H1 (cell line): Measurements from ENCODE around the gene RIMBP2. TPM values are rescaled to one million over a fixed set of nuclear protein-coding genes. Genes with fewer than 3 reads are reported as not detected.

Experiments used
- CTCF ChIA-PET: fragments of 300-600 bp; sonication (Branson Sonifier 250); formaldehyde crosslinking; loops from one replicate; lab custom pipeline; 2021; ENCODE audit not compliant: partially characterized antibody; lab: Charles Lee
- POLR2A ChIA-PET: fragments of 300-600 bp; sonication (Branson Sonifier 250); formaldehyde crosslinking; loops from one replicate; lab custom pipeline; 2021; ENCODE audit warnings: inconsistent platforms; ENCODE audit not compliant: partially characterized antibody; lab: Charles Lee
- DNase-seq, 2 experiments: peaks; one replicate each; pipeline versions ENCODE4 v3.0.0 to v3.0.0-alpha.2; 2010 to 2022; ENCODE audit warnings: low spot score in 2 of 2, low read depth in 1 of 2, mixed read lengths in 1 of 2
- FAIRE-seq: peaks from 2 replicates; lab custom pipeline; 2011; peaks lifted over from hg19 to GRCh38; lab: Jason Lieb, UNC
- H2AFZ ChIP-seq: 2 replicates; pipeline ENCODE4 v1.8.1; 2012; ENCODE audit warnings: low read length, inconsistent platforms
- H2AK5ac ChIP-seq: 2 replicates; pipeline ENCODE4 v1.6.1; 2013; ENCODE audit warnings: low read depth, low read length
- H2BK120ac ChIP-seq: replicated peaks from 2 replicates; pipeline ENCODE3; 2013; ENCODE audit warnings: low read depth, low read length, inconsistent platforms
- H2BK12ac ChIP-seq: 2 replicates; pipeline ENCODE4 v1.6.1; 2013; ENCODE audit warnings: low read depth, low read length
- H2BK15ac ChIP-seq: 2 replicates; pipeline ENCODE4 v1.6.1; 2013; ENCODE audit warnings: low read length
- H2BK20ac ChIP-seq: 2 replicates; pipeline ENCODE4 v1.6.1; 2013; ENCODE audit warnings: low read length
- H2BK5ac ChIP-seq: 2 replicates; pipeline ENCODE4 v1.6.1; 2013; ENCODE audit warnings: low read depth, low read length
- H3K14ac ChIP-seq: 2 replicates; pipeline ENCODE4 v1.6.1; 2013; ENCODE audit warnings: inconsistent platforms; ENCODE audit not compliant: insufficient read length
- H3K18ac ChIP-seq: 2 replicates; pipeline ENCODE4 v1.6.1; 2013; ENCODE audit warnings: low read length; ENCODE audit errors: extremely low read depth
- H3K23ac ChIP-seq: 2 replicates; pipeline ENCODE4 v1.6.1; 2013; ENCODE audit warnings: inconsistent platforms; ENCODE audit not compliant: insufficient read length
- H3K23me2 ChIP-seq: 2 replicates; pipeline ENCODE4 v1.6.1; 2013; ENCODE audit warnings: low read depth, low read length
- H3K27ac ChIP-seq: 2 replicates; pipeline ENCODE4 v1.6.1; 2011; ENCODE audit warnings: low read depth, low read length, inconsistent platforms
- H3K27me3 ChIP-seq, 4 experiments: replicated peaks in 1 of 4; 1 replicate in 1 of 4; 2 replicates in 3 of 4; pipeline versions ENCODE4 v1.6.1 to v1.8.1; 2011 to 2013; ENCODE audit warnings: low read length in 3 of 4, mild to moderate bottlenecking in 3 of 4, inconsistent platforms in 2 of 4, mixed read lengths in 2 of 4, moderate library complexity in 1 of 4; ENCODE audit not compliant: control insufficient read depth in 3 of 4, insufficient read depth in 3 of 4; ENCODE audit errors: extremely low read depth in 1 of 4
- H3K36me3 ChIP-seq, 4 experiments: 2 replicates each; pipeline versions ENCODE4 v1.6.1 to v1.8.1; 2011 to 2013; ENCODE audit warnings: mild to moderate bottlenecking in 4 of 4, low read length in 3 of 4, moderate library complexity in 2 of 4, control low read depth in 1 of 4, inconsistent platforms in 1 of 4; ENCODE audit not compliant: insufficient read depth in 4 of 4, control insufficient read depth in 2 of 4
- H3K4ac ChIP-seq: replicated peaks from 2 replicates; pipeline ENCODE3; 2013; ENCODE audit warnings: low read length, low read depth, mixed read lengths, inconsistent platforms; ENCODE audit not compliant: insufficient read length
- H3K4me1 ChIP-seq, 4 experiments: replicated peaks in 1 of 4; 1 replicate in 1 of 4; 2 replicates in 3 of 4; pipeline versions ENCODE4 v1.6.1 to v1.8.1; 2011 to 2013; ENCODE audit warnings: low read length in 3 of 4, inconsistent platforms in 2 of 4, mixed read lengths in 1 of 4; ENCODE audit not compliant: insufficient read depth in 4 of 4, control insufficient read depth in 3 of 4
- H3K4me2 ChIP-seq, 2 experiments: 2 replicates each; pipeline versions ENCODE4 v1.6.1 to v1.8.1; 2011 to 2013; ENCODE audit warnings: low read depth in 2 of 2, low read length in 2 of 2, control low read depth in 1 of 2, inconsistent platforms in 1 of 2, mild to moderate bottlenecking in 1 of 2; ENCODE audit not compliant: insufficient read depth in 1 of 2
- H3K4me3 ChIP-seq, 4 experiments: fragments of 200-600, 300-600 bp in 1 of 4; sonication (generic), shearing (Covaris generic), sonication (Bioruptor Twin) in 1 of 4; 2 replicates each; pipeline versions ENCODE4 v1.5.1 to v1.8.1; 2011 to 2016; ENCODE audit warnings: low read length in 4 of 4, low read depth in 3 of 4, control low read depth in 2 of 4, inconsistent platforms in 2 of 4, mild to moderate bottlenecking in 2 of 4, mixed read lengths in 1 of 4, moderate library complexity in 1 of 4; ENCODE audit not compliant: insufficient read depth in 2 of 4; ENCODE audit errors: extremely low read depth in 1 of 4
- H3K56ac ChIP-seq: replicated peaks from 2 replicates; pipeline ENCODE3; 2013; ENCODE audit warnings: low read depth, mild to moderate bottlenecking, mixed read lengths, low read length, inconsistent platforms; ENCODE audit not compliant: insufficient read length
- H3K79me1 ChIP-seq: 2 replicates; pipeline ENCODE4 v1.6.1; 2013; ENCODE audit warnings: low read depth, low read length, control low read depth
- H3K79me2 ChIP-seq, 2 experiments: 2 replicates each; pipeline versions ENCODE4 v1.6.1 to v1.8.1; 2012 to 2013; ENCODE audit warnings: low read length in 2 of 2, mild to moderate bottlenecking in 2 of 2, inconsistent platforms in 1 of 2; ENCODE audit not compliant: insufficient read depth in 2 of 2, control insufficient read depth in 1 of 2
- H3K9ac ChIP-seq, 4 experiments: replicated peaks in 1 of 4; 1 replicate in 1 of 4; 2 replicates in 3 of 4; pipeline versions ENCODE4 v1.6.1 to v1.8.1; 2011 to 2013; ENCODE audit warnings: low read depth in 3 of 4, low read length in 3 of 4, control low read depth in 2 of 4, mild to moderate bottlenecking in 2 of 4, moderate library complexity in 2 of 4, inconsistent platforms in 1 of 4; ENCODE audit errors: extremely low read depth in 1 of 4
- H3K9me3 ChIP-seq, 2 experiments: 2 replicates each; pipeline versions ENCODE4 v1.6.1 to v1.8.1; 2012 to 2013; ENCODE audit warnings: mild to moderate bottlenecking in 2 of 2, moderate library complexity in 2 of 2, control low read depth in 1 of 2, inconsistent platforms in 1 of 2, low read depth in 1 of 2, low read length in 1 of 2, mixed read lengths in 1 of 2; ENCODE audit not compliant: insufficient read depth in 2 of 2
- H4K20me1 ChIP-seq, 2 experiments: replicated peaks in 1 of 2; 2 replicates each; pipeline versions ENCODE3 to v1.8.1; 2011 to 2013; ENCODE audit warnings: inconsistent platforms in 2 of 2, low read length in 2 of 2, mild to moderate bottlenecking in 1 of 2; ENCODE audit not compliant: insufficient read depth in 2 of 2, control insufficient read depth in 1 of 2
- H4K5ac ChIP-seq: 2 replicates; pipeline ENCODE4 v1.6.1; 2013; ENCODE audit warnings: low read length, low read depth, mixed read lengths, inconsistent platforms; ENCODE audit not compliant: insufficient read length
- H4K8ac ChIP-seq: 2 replicates; pipeline ENCODE4 v1.8.0; 2013; ENCODE audit warnings: mild to moderate bottlenecking, moderate library complexity, low read length, inconsistent platforms; ENCODE audit not compliant: insufficient read depth; ENCODE audit errors: extremely low read depth
- H4K91ac ChIP-seq: replicated peaks from 2 replicates; pipeline ENCODE3; 2013; ENCODE audit warnings: low read length, mixed read lengths, inconsistent platforms; ENCODE audit not compliant: insufficient read length
- CHD1 ChIP-seq: IDR thresholded peaks from 2 replicates; pipeline ENCODE4 v1.6.1; 2012; ENCODE audit warnings: low read depth, low read length, improper control_type of control experiment
- CTCF ChIP-seq, 3 experiments: IDR thresholded peaks; 1 replicate in 2 of 3; 2 replicates in 1 of 3; pipeline versions ENCODE4 v1.5.1 to v1.6.1; 2011; ENCODE audit warnings: low read length in 3 of 3, mild to moderate bottlenecking in 3 of 3, inconsistent platforms in 2 of 3, low read depth in 1 of 3, moderate library complexity in 1 of 3; ENCODE audit not compliant: insufficient read depth in 1 of 3; ENCODE audit errors: control extremely low read depth in 1 of 3
- E2F6 ChIP-seq: IDR thresholded peaks from 2 replicates; pipeline ENCODE4 v1.6.1; 2012; ENCODE audit warnings: inconsistent platforms
- HDAC2 ChIP-seq, 2 experiments: fragments of 300-600 bp in 1 of 2; sonication (generic) in 1 of 2; IDR thresholded peaks; 2 replicates each; pipeline ENCODE4 v1.6.1; 2011 to 2012; ENCODE audit warnings: low read depth in 2 of 2, low read length in 2 of 2, mild to moderate bottlenecking in 2 of 2, moderate library complexity in 2 of 2, borderline replicate concordance in 1 of 2, inconsistent platforms in 1 of 2
- KDM4A ChIP-seq: IDR thresholded peaks from one replicate; pipeline ENCODE4 v1.7.1; 2012; ENCODE audit warnings: low read depth, mild to moderate bottlenecking, moderate library complexity, low read length, inconsistent platforms; ENCODE audit not compliant: severe bottlenecking
- MAFK ChIP-seq: IDR thresholded peaks from 2 replicates; pipeline ENCODE4 v1.6.1; 2012; ENCODE audit warnings: low read depth, mild to moderate bottlenecking, improper control_type of control experiment, low read length
- TAF1 ChIP-seq: IDR thresholded peaks from 2 replicates; pipeline ENCODE4 v1.6.1; 2011; ENCODE audit warnings: mild to moderate bottlenecking, low read depth, low read length
- WGBS, 2 experiments: shearing (Covaris generic) in 1 of 2; methylation state at CpG; one replicate each; pipeline versions ENCODE4 v1.1.6 to v1.1.7; 2013 to 2015; ENCODE audit warnings: low lambda C conversion rate in 2 of 2, mixed read lengths in 2 of 2, inconsistent platforms in 1 of 2, low coverage in 1 of 2, missing lambda C conversion rate in 1 of 2; ENCODE audit not compliant: insufficient replicate concordance in 2 of 2, insufficient coverage in 1 of 2, insufficient read length in 1 of 2; ENCODE audit errors: extremely low coverage in 1 of 2, missing lambda C conversion rate in 1 of 2; 5-methylcytosine and 5-hydroxymethylcytosine counted together
- polyA plus RNA-seq, 7 experiments: library from polyadenylated mRNA; depleted of rRNA in 3 of 7; stranded (reverse) in 5 of 7; unstranded in 2 of 7; fragments of >200 nt in 5 of 7; fragments of 200-250 nt in 2 of 7; gene quantifications; 1 replicate in 5 of 7; 2 replicates in 1 of 7; 4 replicates in 1 of 7; pipeline versions ENCODE4 v1.2.1 to v1.2.3, GENCODE V29; 2011 to 2013; ENCODE audit warnings: missing spikeins in 2 of 7, mixed read lengths in 2 of 7
- total RNA-seq: library from RNA; stranded (reverse); fragmentation: NEBNext Ultra II Directional; extraction: Animal tissue kit (Norgen Biotek cat#: 25700); gene quantifications from 2 replicates; pipeline ENCODE4 v1.2.1, GENCODE V29; 2021

Gene RIMBP2
- total and polyA plus RNA-seq, 2 of the 8 experiments (the other 6 are each of a cell fraction or from before 2014, with no cell fraction given), result 0.18 to 0.65 TPM

- FAIRE-seq (no peak), DNase-seq (no peak)
- CTCF ChIA-PET, result interaction anchor here (0.6 to 2.1 kb wide), 5 partner anchors 9 to 244 kb away, joined by 3 to 11 read pairs (median 4); no protein-coding TSS in a partner anchor
- H3K4me1 ChIP-seq, result no peaks in the 10 kb centered on the region
- H3K18ac ChIP-seq, result no peak overlapping the region
- H3K4ac ChIP-seq, result no peak overlapping the region
- no peak overlapping the region for H3K4me2 ChIP-seq
- 82% methylated on average over 5 of the region's 5 CpGs; no CpG with 5 or more reads in 1 of the 2 experiments for WGBS, 2 experiments
- H3K23ac ChIP-seq, result no peak overlapping the region
- H3K9me3 ChIP-seq, result no peaks in the 10 kb centered on the region
- no peak overlapping the region for H4K5ac ChIP-seq
- no peak for TF ChIP-seq KDM4A
- no peak for TF ChIP-seq E2F6
- no peak for TF ChIP-seq CTCF (IDR thresholded peaks at IDR 0.05; ENCODE audit: control extremely low read depth in 1 of 3, insufficient read depth in 1 of 3, low read depth in 1 of 3, low read length in 3 of 3)
- no peak for TF ChIP-seq MAFK
- no peak for TF ChIP-seq CHD1
- no peak for TF ChIP-seq TAF1
- no peak for TF ChIP-seq HDAC2 (IDR thresholded peaks at IDR 0.05; ENCODE audit: borderline replicate concordance in 1 of 2, low read depth in 2 of 2, low read length in 2 of 2)
- TF ChIP-seq, all 59 proteins: peak for 0
- no peaks in the 10 kb centered on the region for H3K27me3 ChIP-seq
- no peak overlapping the region for H2BK12ac ChIP-seq
- no peaks in the 10 kb centered on the region for H3K79me2 ChIP-seq
- H2AFZ ChIP-seq, result no peak overlapping the region
- no peak overlapping the region for H3K4me3 ChIP-seq
- no peak overlapping the region for H3K27ac ChIP-seq
- POLR2A ChIA-PET, result no interaction called here
- H2BK5ac ChIP-seq, result no peak overlapping the region
- H3K9ac ChIP-seq, result no peak overlapping the region
- no peak overlapping the region for H3K14ac ChIP-seq
- H3K56ac ChIP-seq, result no peak overlapping the region
- H4K91ac ChIP-seq, result no peak overlapping the region
- H2BK120ac ChIP-seq, result no peak overlapping the region
- H3K79me1 ChIP-seq, result no peaks in the 10 kb centered on the region
- H4K8ac ChIP-seq, result no peak overlapping the region
- no peak overlapping the region for H2BK15ac ChIP-seq
- no peak overlapping the region for H2AK5ac ChIP-seq
- H3K36me3 ChIP-seq, result no peaks in the 10 kb centered on the region
- H2BK20ac ChIP-seq, result no peak overlapping the region
- H3K23me2 ChIP-seq, result no peaks in the 10 kb centered on the region
- H4K20me1 ChIP-seq, result no peaks in the 10 kb centered on the region
These were observed 211.3 kb downstream of the RIMBP2 start for GRCh38 chr12:130504840-130505175.
